ENCODE results near the gene INHA.

- TF ChIP-seq CTCF (IDR thresholded peaks at IDR 0.05) (no peak), POLR2A (IDR thresholded peaks at IDR 0.05) (peak; percentile 29 to 72)
Observed at GRCh38 chr2:219543596-219544358, 28.3 kb upstream of the INHA start, which contains the start of the genes CHPF and TMEM198.

Measured in Peyer's patch (tissue), 4 donors.